NCI-H2029 (cell line): ENCODE measurements around the gene DNASE1.
"Not testable (repeated sequence)": the region's sequence is repeated elsewhere in the genome, so short reads cannot be mapped to it uniquely, and the experiment has no call there.

Source experiments
- DNase-seq: peaks from one replicate; lab custom pipeline; 2025; lab: John Stamatoyannopoulos, UW

DNASE1 gene

GRCh38 chr16:3654249-3654991 is at the start of gene DNASE1:
TSS of gene DNASE1 (plus strand) at chr16:3654691. CDS start at chr16:3655374, 683 bp downstream.
- no peak for DNase-seq

DNA sequence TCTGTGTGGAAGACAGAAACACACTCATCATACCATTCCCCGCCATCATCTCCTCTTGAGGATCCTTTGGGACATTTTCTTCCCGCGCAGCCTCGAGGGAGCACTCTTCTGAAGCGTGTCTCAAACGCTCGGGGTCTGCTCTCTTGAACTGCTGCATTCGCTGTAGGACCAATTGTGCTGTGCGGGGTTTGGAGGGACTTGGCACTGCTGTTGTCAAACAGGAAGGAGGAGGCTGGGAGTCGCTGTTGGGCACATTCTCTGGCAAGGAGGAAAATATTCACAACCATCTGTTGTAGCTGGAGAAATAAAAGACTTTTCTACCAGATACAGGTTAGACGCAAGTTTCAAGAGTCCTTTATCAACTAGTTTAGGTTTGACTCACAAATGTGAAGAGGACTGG is 48.0 kb upstream of the DNASE1 start:
- DNase-seq = no peak

- DNase-seq = no peak
Measured at GRCh38 chr16:3607161-3607560, 47.3 kb upstream of the DNASE1 start.

DNA sequence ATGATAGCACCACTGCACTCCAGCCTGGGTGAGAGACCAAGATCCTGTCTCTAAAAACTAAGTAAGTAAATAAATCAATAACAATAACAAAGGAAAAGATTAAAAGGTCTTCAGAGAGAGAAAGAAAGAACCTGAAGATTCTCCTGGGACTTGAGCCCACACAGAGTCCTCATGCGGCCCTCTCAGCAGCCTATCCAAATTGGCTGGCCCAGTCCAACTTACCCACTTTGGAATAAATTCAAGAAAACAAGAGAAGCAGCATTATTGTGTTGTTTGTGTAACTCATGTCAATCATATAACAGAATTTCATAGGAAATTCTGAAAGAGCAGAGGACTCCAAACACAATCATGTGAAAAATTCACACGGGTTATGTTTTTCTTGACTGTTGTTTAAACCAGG is 46.9 kb upstream of the DNASE1 start:
- DNase-seq = no peak

- DNase-seq = no peak
Measured at GRCh38 chr16:3608069-3608468, 46.4 kb upstream of the DNASE1 start.

GRCh38 chr16:3608976-3609375 is 45.5 kb upstream of the DNASE1 start:
- not testable (repeated sequence) for DNase-seq

GRCh38 chr16:3609895-3610697 is 44.4 kb upstream of the DNASE1 start:
- no peak for DNase-seq

- no peak for DNase-seq
Measured at GRCh38 chr16:3610698-3611145, 43.8 kb upstream of the DNASE1 start.

GRCh38 chr16:3611146-3611975 is 43.1 kb upstream of the DNASE1 start, which contains the start of gene SLX4:
TSS of gene SLX4 (minus strand) at chr16:3611606. CDS start at chr16:3608964, 2,642 bp downstream.
- peak; percentile 88 for DNase-seq

DNA sequence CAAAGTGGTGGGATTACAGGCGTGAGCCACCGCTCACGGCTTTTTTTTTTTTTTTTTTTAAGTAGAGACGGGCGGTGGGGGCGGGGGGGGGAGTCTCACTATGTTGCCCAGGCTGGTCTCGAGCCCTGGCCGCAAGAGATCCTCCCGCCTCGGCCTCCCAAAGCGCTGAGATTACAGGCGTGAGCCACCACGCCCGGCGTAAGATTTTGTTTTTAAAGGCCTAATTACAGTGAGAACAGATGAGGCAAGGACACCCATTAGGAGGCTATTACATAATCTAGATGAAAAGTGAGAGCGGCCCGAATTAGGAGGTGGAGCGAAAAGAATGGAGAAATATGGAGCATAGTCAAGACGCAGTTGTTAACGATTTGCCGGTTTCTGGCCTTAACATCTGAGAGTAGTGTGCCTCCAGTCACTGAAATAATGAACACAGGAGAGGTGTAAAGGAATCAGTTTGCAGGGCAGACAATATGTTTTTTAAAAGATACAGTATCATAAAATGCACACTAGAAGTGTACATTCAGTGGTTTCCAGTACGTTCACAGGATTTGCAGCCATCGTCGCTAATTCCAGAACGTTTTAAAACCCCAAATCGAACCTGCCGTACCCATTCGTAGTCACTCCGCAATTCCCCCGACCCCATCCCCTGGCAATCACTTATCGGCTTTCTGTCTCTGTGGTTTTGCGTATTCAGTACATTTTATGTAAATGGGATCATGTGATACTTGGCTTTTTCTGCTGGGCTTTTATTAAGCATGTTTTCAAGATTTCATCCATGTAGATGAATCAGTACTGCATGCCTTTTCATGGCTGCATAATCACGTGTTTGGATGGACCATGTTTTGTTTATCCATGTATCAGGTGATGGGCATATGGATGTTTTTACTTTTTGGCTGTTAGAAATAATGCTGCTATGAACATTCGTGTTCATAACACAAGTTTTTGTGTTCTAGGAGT is 41.7 kb upstream of the DNASE1 start:
- DNase-seq = no peak

DNA sequence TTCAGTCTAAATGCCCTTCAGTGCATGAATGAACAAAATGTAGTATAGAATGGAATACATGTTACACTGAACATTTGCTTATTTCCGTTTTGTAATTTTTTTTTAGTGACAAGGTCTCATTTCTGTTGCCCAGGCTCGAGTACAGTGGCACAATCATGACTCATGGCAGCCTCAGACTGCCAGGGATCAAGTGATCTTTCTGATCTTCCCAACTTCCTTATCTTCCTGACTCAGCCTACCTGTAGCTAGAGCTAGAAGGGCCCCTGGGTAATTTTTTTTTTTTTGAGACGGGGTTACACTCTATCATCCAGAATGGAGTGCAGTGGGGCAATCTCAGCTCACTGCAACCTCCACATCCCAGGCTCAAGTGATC is 35.7 kb upstream of the DNASE1 start:
- DNase-seq = no peak

DNA sequence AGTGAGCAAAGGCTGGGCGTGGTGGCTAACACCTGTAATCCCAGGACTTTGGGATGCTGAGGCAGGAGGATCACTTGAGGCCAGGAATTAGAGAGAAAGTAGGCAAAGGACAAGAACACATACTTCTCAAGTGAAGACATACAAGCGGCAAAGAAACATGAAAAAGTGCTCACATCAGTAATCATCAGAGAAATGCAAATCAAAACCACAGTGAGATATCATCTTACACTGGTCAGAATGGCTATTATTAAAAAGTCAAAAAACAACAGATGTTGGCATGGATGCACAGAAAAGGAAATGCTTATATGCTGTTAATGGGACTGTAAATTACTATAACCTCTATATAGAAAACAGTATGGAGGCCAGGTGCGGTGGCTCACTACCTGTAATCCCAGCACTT is 30.8 kb upstream of the DNASE1 start:
- no peak for DNase-seq

DNA sequence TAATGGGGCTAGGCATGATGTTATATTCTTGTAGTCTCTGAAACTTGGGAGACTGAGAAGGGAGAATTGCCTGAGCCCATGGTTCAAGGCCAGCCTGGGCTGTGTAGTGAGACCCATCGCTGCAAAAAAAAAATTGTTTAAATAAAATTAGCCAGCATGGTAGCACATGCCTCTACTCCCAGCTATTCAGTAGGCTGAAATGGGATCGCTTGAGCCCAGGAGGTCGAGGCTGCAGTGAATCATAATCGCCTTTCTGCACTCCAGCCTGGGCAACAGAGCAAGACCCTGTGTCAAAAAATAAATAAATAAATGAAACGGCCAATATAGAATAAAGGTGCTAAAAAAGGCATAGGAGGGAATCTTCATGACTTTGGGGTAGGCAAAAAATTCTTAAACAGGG is 29.2 kb upstream of the DNASE1 start:
- DNase-seq = no peak

- DNase-seq = no peak
Measured at GRCh38 chr16:3625911-3626732, 28.4 kb upstream of the DNASE1 start.

GRCh38 chr16:3637371-3637923 is 17.0 kb upstream of the DNASE1 start:
- no peak for DNase-seq

DNA sequence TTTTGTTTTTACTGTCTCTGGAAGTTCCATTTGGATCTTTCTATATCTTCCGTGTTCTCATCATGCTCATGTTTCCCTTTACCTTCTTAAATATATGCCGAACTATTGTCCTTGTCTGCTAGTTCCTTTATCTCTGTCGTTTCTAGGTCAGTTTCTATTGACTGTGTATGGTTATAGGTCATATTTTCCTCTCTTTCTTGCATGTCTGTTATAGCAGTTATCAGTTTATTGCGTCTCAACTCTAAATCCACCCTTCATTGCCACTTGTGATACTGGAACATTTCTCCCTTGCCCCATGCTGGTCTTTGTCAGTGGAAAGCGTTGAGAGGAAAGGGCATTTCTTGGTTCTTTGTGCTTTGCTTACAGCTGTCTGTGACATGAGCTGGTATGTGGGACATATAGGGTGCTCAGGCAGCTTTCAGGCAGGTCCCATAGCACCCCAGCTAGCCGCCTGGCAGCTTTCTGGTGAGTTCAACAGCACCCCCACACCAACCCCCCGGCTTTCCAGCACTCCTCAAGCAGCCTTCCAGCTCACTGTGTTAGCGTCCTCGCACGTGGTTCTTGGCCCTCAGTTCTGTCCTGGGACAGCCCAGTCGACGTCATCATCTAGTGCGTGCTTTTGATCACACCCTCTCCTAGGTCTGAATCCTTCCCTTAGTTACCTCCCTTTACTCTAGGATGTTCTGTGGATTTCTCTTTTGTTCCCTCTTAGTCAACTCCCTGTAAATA is 15.4 kb upstream of the DNASE1 start:
- no peak for DNase-seq

- DNase-seq = no peak
Measured at GRCh38 chr16:3640207-3640606, 14.3 kb upstream of the DNASE1 start.

GRCh38 chr16:3640632-3641501 is 13.6 kb upstream of the DNASE1 start:
- DNase-seq = no peak
